ENCODE results near the gene GIT2.

The GIT2 gene

DNA sequence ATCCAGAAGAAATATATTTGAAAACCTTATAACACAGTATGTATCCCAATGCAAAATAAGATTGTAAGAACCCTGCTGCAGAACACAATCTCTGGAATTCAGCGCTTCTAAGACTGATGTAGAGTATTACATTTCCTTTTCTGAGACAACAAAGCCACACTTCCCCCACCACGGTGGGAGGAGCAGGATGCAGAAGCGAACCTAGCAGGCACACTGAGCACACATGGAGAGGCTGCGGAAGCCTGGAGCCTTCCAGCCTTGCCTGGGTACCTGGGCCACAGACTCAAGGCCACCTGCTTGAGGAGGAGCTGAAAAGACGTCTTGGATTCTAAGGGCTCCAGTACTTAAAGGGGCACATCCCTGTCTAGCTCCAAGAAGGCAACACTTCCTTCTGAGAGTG lies 49.7 kb downstream of the GIT2 start:
- no peak for ATAC-seq
- TF ChIP-seq, protein P1, sequence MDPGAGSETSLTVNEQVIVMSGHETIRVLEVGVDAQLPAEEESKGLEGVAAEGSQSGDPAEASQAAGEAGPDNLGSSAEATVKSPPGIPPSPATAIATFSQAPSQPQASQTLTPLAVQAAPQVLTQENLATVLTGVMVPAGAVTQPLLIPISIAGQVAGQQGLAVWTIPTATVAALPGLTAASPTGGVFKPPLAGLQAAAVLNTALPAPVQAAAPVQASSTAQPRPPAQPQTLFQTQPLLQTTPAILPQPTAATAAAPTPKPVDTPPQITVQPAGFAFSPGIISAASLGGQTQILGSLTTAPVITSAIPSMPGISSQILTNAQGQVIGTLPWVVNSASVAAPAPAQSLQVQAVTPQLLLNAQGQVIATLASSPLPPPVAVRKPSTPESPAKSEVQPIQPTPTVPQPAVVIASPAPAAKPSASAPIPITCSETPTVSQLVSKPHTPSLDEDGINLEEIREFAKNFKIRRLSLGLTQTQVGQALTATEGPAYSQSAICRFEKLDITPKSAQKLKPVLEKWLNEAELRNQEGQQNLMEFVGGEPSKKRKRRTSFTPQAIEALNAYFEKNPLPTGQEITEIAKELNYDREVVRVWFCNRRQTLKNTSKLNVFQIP (CRISPR knock-in tag; IDR thresholded peaks at IDR 0.05; ENCODE audit: borderline replicate concordance, low read depth) = no peak
- TF ChIP-seq TCF4 (CRISPR knock-in tag; IDR thresholded peaks at IDR 0.05; ENCODE audit: borderline replicate concordance) (no peak), ZFP30 (CRISPR knock-in tag; IDR thresholded peaks at IDR 0.05) (no peak), ARNTL (CRISPR knock-in tag; IDR thresholded peaks at IDR 0.05; ENCODE audit: borderline replicate concordance, low read depth) (no peak), RARB (CRISPR knock-in tag; IDR thresholded peaks at IDR 0.05) (no peak), CREB5 (CRISPR knock-in tag; IDR thresholded peaks at IDR 0.05; ENCODE audit: low read depth) (no peak), BACH2 (CRISPR knock-in tag; IDR thresholded peaks at IDR 0.05; ENCODE audit: borderline replicate concordance) (no peak)

- ATAC-seq = no peak
- TF ChIP-seq PATZ1 (CRISPR knock-in tag; IDR thresholded peaks at IDR 0.05; ENCODE audit: borderline replicate concordance) (no peak), ZNF565 (CRISPR knock-in tag; conservative IDR thresholded peaks at IDR 0.05; ENCODE audit: low read depth) (no peak), TOX (CRISPR knock-in tag; IDR thresholded peaks at IDR 0.05; ENCODE audit: borderline replicate concordance) (no peak), OSR1 (CRISPR knock-in tag; IDR thresholded peaks at IDR 0.05) (no peak), ZFP3 (CRISPR knock-in tag; IDR thresholded peaks at IDR 0.05) (no peak)
These were observed 51.4 kb downstream of the GIT2 start for GRCh38 chr12:109944561-109945359.

GRCh38 chr12:109943811-109944210 lies 52.4 kb downstream of the GIT2 start:
- no peak for ATAC-seq
- TF ChIP-seq BACH2 (CRISPR knock-in tag; IDR thresholded peaks at IDR 0.05; ENCODE audit: borderline replicate concordance) (no peak), ZC3H10 (CRISPR knock-in tag; IDR thresholded peaks at IDR 0.05) (no peak), CREB5 (CRISPR knock-in tag; IDR thresholded peaks at IDR 0.05; ENCODE audit: low read depth) (no peak), PPARA (CRISPR knock-in tag; IDR thresholded peaks at IDR 0.05; ENCODE audit: borderline replicate concordance) (no peak)
- TF ChIP-seq, protein P1 (CRISPR knock-in tag; IDR thresholded peaks at IDR 0.05; ENCODE audit: borderline replicate concordance, low read depth) = no peak

DNA sequence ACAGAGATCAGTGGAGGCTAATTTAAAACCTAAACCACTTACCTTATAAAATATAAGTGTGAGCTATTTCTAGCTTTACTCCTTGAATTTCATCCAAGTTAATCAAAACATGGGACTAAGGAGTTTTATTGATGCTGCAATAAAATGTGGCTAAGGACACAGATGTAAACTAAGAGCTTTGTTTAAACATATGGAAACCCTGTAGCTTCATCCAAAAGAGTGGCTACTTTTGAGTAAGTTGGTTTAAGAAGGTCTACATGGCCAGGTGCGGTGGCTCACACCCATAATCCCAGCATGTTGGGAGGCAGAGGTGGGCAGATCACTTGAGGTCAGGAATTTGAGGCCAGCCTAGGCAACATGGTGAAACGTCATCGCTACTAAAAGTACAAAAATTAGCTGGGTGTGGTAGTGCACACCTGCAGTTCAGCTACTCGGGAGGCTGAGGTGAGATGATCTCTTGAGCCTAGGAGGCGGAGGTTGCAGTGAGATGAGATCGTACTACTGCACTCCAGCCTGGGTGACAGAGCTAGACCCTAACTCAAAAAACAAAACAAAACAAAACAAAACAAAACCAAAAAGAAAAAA lies 55.7 kb downstream of the GIT2 start:
- no peak for TF ChIP-seq ARNTL (CRISPR knock-in tag; IDR thresholded peaks at IDR 0.05; ENCODE audit: borderline replicate concordance, low read depth)
- no peak for TF ChIP-seq PATZ1 (CRISPR knock-in tag; IDR thresholded peaks at IDR 0.05; ENCODE audit: borderline replicate concordance)
- no peak for TF ChIP-seq CSDC2 (CRISPR knock-in tag; IDR thresholded peaks at IDR 0.05)
- no peak for TF ChIP-seq BACH2 (CRISPR knock-in tag; IDR thresholded peaks at IDR 0.05; ENCODE audit: borderline replicate concordance)
- TF ChIP-seq, protein P2, sequence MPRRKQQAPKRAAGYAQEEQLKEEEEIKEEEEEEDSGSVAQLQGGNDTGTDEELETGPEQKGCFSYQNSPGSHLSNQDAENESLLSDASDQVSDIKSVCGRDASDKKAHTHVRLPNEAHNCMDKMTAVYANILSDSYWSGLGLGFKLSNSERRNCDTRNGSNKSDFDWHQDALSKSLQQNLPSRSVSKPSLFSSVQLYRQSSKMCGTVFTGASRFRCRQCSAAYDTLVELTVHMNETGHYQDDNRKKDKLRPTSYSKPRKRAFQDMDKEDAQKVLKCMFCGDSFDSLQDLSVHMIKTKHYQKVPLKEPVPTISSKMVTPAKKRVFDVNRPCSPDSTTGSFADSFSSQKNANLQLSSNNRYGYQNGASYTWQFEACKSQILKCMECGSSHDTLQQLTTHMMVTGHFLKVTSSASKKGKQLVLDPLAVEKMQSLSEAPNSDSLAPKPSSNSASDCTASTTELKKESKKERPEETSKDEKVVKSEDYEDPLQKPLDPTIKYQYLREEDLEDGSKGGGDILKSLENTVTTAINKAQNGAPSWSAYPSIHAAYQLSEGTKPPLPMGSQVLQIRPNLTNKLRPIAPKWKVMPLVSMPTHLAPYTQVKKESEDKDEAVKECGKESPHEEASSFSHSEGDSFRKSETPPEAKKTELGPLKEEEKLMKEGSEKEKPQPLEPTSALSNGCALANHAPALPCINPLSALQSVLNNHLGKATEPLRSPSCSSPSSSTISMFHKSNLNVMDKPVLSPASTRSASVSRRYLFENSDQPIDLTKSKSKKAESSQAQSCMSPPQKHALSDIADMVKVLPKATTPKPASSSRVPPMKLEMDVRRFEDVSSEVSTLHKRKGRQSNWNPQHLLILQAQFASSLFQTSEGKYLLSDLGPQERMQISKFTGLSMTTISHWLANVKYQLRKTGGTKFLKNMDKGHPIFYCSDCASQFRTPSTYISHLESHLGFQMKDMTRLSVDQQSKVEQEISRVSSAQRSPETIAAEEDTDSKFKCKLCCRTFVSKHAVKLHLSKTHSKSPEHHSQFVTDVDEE (CRISPR knock-in tag; IDR thresholded peaks at IDR 0.05) = no peak
- TF ChIP-seq ISL1 (CRISPR knock-in tag; IDR thresholded peaks at IDR 0.05) = no peak
- no peak for ATAC-seq

Data from SK-N-SH treated with all-trans-retinoic acid at 6 μM for 48 hours (cell line).